Bronchial epithelial cell (primary cell): ENCODE data around the gene FTO. TPM values are rescaled to one million over a fixed set of nuclear protein-coding genes. Genes with fewer than 3 reads are reported as not detected.

Experiments
- DNase-seq: peaks from one replicate; pipeline ENCODE4 v3.0.0-alpha.2; 2010; ENCODE audit warnings: low read depth
- FAIRE-seq: peaks from 2 replicates; lab custom pipeline; 2011; peaks lifted over from hg19 to GRCh38; lab: Jason Lieb, UNC
- H3K27me3 ChIP-seq: 2 replicates; pipeline ENCODE4 v1.5.1; 2011; ENCODE audit warnings: low read length; ENCODE audit not compliant: control insufficient read depth, insufficient read depth
- H3K36me3 ChIP-seq: 2 replicates; pipeline ENCODE4 v1.5.1; 2011; ENCODE audit warnings: low read length; ENCODE audit not compliant: control insufficient read depth, insufficient read depth
- H3K4me3 ChIP-seq: 2 replicates; pipeline ENCODE4 v1.5.1; 2011; ENCODE audit warnings: mild to moderate bottlenecking, low read depth, low read length, control low read depth
- total RNA-seq: library from RNA; depleted of rRNA; stranded (reverse); fragments of >200 nt; gene quantifications from 2 replicates; pipeline ENCODE4 v1.2.1, GENCODE V29; 2014
- TF ChIP-seq, protein P1 (sequence below): IDR thresholded peaks from 2 replicates; pipeline ENCODE4 v1.5.1; 2011; ENCODE audit warnings: mild to moderate bottlenecking, moderate library complexity, low read length, control low read depth, inconsistent platforms; ENCODE audit not compliant: insufficient read depth, severe bottlenecking

FTO gene
- total RNA-seq, 1 donor from 2014 or later, result 41.6 TPM

DNA sequence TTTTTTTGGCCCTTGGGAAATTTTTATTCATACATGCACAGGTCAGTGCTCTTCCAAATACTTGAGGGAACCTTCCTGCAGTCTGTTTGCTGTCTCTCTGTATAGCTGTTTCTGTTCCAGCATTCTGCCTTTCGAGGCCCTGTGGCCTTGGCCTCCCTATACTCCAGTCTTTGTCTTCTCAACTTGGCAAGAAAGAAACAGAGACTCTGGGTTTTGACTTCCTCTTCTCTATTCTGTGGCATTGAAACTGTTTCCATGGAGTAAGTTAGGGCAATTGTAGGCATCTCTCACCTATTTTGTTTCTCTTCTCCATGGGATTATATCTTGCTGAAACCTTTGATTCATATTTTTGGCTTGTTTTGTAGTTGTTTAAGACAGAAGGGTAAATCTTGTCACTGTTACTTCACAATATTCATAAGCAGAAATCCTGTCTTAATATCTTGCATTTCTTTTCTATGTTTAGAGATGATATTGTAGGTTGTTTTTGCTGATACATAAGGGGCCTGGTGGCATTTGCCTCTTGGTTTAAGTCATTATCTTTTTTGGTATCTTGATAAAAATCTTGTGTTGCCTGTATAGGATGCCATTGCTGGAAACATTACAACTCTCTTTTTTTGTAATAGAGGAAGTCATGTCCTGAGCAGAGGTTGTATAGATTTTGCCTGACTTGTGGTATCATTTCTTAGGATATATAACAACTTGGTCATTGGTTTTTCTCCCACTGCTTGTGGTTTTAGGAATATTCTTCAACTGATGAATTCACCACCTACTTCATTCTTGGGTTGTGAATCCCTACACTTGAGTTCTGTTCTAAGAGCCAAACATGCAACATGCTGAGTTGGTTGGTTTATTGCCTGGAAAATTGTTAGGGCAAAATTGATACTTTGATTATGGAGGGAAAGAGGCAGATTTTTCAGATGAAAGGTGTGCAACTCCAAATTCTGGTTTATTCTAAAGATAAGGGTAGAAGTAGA, 168.6 kb downstream of the FTO start:
- TF ChIP-seq, protein P1, sequence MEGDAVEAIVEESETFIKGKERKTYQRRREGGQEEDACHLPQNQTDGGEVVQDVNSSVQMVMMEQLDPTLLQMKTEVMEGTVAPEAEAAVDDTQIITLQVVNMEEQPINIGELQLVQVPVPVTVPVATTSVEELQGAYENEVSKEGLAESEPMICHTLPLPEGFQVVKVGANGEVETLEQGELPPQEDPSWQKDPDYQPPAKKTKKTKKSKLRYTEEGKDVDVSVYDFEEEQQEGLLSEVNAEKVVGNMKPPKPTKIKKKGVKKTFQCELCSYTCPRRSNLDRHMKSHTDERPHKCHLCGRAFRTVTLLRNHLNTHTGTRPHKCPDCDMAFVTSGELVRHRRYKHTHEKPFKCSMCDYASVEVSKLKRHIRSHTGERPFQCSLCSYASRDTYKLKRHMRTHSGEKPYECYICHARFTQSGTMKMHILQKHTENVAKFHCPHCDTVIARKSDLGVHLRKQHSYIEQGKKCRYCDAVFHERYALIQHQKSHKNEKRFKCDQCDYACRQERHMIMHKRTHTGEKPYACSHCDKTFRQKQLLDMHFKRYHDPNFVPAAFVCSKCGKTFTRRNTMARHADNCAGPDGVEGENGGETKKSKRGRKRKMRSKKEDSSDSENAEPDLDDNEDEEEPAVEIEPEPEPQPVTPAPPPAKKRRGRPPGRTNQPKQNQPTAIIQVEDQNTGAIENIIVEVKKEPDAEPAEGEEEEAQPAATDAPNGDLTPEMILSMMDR, result no peak
- DNase-seq (peak; percentile 74), FAIRE-seq (no peak)
- Histone ChIP-seq H3K36me3 (no peaks in the 10 kb centered on the region), H3K27me3 (no peaks in the 10 kb centered on the region), H3K4me3 (no peak overlapping the region)

DNA sequence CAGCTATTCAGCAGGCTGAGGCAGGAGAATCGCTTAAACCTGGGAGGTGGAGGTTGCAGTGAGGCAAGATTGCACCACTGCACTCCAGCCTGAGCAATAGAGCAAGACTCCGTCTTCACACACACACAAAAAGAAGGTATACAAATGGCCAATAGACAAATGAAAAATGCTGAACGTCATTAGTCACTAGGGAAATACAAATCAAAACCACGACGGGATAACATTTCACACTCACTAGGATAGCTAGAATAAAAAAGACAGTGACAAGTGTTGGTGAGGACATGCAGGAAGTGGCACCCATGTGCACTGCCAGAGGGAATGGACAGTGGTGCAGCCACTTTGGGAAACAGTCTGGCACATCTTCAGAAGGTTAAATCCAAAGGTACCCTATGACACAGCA, 172.9 kb downstream of the FTO start:
- Histone ChIP-seq H3K4me3 (no peak overlapping the region), H3K27me3 (no peaks in the 10 kb centered on the region), H3K36me3 (peaks cover 3% of the 10 kb centered on the region)
- DNase-seq, result peak; percentile 21
- no peak for FAIRE-seq
- TF ChIP-seq, protein P1, result no peak

DNA sequence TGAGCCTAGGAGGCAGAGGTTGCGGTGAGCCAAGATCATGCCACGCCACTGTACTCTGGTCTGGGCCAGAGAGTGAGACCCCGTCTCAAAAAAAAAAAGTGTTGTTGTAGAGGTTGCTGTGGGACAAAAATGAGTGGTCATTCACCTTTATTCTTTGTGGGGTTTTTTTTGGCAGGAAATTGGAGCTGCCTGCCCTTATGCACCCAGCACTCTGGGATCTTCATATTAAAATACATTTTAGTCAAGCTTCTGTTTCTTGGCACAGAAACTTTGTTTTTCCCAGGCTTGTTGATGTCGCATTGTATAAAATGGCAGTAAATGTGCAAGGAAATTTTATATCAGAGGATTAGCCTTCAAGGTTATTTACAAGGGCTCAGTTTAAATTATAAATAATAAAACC, 174.3 kb downstream of the FTO start:
- TF ChIP-seq, protein P1, result no peak
- H3K36me3 ChIP-seq, result peaks cover 3% of the 10 kb centered on the region
- DNase-seq (no peak), FAIRE-seq (no peak)
- no peaks in the 10 kb centered on the region for H3K27me3 ChIP-seq
- no peak overlapping the region for H3K4me3 ChIP-seq

DNA sequence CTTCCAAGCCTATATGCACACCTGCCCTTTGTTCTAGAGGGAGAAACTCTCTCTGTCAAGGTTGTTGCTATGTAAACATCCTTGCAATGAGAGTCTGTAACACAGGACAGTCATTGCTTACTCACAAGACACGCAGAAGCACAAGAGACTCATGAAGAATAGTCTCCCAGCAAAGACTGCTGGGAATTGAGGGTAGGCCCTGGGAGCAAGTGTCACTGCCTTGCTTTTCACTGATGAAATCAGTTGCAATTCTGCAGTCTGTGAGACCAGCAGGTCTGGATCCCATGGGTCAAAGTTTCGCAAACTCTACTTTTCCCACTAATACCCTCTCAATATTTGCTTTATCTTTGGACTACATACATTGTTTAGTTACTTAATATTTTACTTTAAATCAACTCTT, 177.4 kb downstream of the FTO start:
- TF ChIP-seq, protein P1, result no peak
- Histone ChIP-seq H3K27me3 (no peaks in the 10 kb centered on the region), H3K36me3 (peaks cover 3% of the 10 kb centered on the region), H3K4me3 (no peak overlapping the region)
- DNase-seq (peak; percentile 98), FAIRE-seq (peak; percentile 82)

DNA sequence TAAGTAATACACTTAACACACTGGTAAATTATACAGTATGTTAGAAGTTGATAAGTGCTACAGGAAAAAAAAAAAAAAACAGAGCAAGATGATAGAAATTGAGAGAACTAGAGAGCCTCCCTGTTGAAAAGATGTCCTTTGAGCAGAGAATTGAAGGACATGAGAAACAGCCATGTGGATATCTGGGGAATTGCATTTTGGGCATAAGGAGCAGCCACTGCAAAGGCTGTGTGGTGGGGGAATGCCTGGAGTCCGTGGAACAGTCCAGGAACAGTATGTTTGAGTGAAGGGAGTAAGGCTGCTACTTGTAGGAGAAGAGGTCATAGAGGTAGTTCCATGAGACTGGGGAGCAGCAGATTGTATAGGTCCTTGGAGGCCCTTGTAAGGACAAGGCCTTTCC, 178.4 kb downstream of the FTO start:
- Histone ChIP-seq H3K36me3 (peaks cover 3% of the 10 kb centered on the region), H3K4me3 (no peak overlapping the region), H3K27me3 (no peaks in the 10 kb centered on the region)
- no peak for DNase-seq
- no peak for FAIRE-seq
- TF ChIP-seq, protein P1, result peak; percentile 17
